GM18867 (cell line): ENCODE measurements around the gene ACSS1.

Experiments
- ATAC-seq: cut with Tn5 transposase; IDR thresholded peaks from one replicate; pipeline ENCODE4 v1.9.1; 2021; ENCODE audit warnings: mild to moderate bottlenecking, moderate library complexity; ENCODE audit not compliant: unreplicated experiment

The ACSS1 gene

DNA sequence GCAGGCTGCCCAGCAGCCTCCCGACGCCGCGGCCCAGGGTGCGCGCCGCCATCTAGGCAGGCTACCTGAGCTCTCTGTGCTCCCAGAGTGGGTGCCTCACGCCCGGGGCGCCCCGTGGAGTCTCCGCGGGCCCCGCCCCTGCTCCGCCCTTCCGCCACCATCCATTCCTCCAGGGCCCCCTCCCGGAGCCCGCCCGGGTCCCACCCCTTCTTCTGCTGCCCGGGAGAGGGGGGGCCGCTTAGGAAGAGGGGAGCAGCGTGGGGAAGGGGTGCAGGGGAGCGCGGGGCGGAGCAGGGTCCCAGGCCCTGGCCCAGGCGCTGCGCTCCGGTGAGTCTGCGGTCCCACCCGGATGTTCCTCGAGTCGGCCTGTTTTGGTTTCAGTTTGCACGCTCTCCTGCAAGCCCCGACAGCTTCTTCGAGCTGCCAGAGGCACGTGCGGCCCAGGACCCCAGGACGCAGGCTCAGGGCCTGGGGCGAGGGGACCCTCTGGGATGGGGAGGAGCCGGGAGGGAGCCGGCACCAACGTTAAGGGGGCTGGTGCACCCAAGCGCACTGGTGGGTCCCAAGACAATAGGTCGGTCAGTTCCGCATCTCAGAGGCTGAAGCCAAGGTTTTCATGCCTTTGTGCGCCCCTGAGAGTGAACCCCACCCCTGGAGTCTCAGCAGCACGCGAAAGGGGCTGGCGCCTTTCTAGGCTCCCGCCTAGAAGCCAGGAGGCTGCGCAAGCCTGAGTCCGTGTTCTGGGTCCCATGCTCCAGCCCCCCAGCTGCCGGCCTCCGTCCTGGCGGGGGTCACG, at the start of gene ACSS1:
TSS of gene ACSS1 (minus strand) at position 89 of the 796 bp plus-strand sequence. CDS start at position 52, 37 bp downstream.
- peak; percentile 65 for ATAC-seq

DNA sequence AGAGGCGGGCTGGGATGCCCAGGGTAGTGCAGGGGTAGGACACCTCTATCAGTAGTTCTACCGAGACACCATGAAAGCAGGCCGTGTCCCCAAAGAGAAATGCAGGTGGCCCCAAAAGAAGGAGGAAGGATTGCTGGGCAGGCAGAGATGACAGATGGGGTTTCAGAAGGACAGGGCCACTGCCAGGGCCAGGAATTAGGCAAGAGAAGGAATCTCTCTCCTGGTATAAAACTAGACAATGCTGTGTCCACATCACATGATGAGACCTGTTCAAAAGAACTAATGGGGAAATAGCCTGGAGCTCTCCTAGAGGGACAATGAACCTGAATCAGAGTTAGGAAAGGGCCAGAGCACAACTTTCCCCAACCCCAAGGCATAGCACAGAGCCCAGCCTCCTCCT, 45.6 kb upstream of the ACSS1 start:
- ATAC-seq = no peak

DNA sequence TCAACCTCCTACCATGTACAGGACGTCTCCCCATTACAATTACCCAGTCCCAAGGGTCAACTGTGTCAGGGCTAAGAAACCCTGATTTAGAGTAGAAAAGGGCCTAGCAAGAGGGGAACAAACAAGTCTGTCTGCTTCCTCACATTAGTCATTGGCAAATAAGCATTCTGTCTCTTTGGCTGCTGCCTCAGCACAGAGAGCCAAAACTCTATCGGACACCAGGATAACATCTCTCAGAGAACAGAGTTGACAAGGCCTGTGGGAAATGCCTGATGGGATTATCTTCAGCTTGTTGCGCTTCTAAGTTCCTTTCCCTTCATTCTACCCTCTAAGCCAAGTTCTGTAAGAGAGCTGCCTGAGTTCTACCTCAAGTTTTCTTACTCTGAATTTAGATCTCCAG, 43.0 kb upstream of the ACSS1 start:
- no peak for ATAC-seq

DNA sequence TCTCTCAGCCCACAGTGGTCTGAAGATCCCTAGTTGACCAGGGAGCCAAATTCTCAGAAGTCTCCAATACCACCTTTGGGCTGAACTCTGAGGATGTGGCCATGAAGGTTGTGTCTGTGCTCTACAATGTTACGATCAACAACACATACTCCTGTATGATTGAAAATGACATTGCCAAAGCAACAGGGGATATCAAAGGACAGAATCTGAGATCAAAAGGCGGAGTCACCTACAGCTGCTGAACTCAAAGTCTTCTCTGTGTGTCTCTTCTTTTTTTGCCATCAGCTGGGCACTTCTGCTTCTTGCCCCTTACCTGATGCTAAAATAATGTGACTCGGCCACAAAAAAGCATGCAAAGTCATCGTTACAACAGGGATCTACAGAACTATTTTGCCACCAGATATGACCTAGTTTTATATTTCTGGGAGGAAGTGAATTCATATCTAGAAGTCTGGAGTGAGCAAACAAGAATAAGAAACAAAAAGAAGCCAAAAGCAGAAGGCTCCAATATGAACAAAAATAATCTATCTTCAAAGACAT, 41.7 kb upstream of the ACSS1 start:
- ATAC-seq = no peak

DNA sequence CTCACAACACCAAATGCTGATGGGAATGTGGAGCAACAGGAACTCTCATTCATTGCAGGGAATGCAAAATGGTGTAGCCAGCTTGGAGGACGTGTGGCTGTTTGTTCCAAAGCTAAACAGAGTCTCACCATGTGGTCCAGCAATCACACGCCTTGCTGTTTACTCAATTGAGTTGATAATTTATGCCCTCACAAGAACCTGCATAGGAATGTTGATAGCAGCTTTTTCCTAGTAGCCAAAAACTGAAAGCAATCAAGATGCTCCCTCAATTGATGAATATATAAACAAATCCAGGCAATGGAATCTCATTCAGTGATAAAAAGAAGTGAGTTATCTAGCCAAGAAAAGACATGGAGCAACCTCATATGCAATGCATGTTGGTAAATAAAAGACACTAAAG, 39.6 kb upstream of the ACSS1 start:
- ATAC-seq = no peak

DNA sequence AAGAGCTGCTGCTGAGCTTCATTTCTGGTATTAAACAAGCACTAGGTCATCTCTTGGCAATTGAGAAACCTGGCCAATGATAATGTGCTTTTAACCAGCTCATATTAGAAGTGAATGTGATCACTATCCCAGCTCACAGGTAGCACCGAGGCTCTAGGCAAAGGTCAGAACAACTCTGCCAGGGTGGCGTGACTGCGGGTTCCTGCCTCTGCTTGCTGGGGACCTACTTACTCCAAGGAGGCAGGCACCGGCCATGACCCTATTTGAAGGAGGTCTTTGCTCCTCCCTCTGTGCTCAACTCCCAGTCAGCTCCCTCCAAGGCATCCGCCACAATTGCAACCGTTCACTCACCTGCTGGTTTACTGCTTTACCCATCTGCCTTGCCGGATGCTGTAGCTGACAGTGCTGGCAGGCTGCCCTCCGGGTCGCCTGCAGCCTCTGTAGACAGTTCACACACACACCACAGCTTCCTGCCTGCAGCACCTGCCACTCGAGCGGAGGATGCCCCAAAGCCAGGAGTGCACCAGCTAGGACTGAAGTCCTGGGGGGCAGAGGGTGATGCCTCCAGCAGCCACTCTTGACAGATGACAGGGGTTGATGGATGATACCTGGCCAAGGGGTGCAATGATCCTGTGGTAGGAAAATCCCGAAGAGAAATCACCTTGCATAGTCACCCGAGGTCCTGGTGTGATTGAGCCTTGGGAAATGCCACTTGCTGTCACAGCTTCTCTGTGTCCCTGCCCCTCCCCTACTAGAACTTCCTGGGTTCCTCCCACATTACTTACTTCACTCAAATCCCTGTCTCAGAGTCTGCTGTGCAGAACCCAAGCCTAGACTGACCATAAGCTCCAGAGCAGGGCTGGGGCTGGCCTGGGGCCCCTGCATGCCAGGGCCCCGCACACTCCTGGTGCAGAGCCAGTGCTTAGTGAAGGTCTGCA, 32.8 kb upstream of the ACSS1 start:
- ATAC-seq = peak; percentile 92

DNA sequence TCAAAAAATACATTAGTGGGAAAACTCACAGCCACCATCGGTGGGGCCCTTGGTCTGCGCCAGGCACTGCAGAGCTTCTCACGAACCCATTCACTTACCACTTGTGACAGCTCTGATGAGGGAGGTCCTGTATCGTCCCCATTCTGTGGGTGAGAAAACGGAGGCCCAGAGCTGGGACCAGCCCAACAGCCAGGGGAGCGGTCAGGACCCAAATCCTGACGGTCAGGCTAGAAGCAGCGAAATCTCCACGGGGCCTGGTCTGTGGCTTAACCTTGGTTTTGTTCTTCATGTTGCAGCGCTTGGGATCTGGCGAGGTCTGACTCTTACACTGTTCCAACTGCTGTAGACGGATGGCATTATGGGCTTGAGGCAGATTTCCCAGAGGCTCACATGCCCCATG, 31.7 kb upstream of the ACSS1 start:
- no peak for ATAC-seq

DNA sequence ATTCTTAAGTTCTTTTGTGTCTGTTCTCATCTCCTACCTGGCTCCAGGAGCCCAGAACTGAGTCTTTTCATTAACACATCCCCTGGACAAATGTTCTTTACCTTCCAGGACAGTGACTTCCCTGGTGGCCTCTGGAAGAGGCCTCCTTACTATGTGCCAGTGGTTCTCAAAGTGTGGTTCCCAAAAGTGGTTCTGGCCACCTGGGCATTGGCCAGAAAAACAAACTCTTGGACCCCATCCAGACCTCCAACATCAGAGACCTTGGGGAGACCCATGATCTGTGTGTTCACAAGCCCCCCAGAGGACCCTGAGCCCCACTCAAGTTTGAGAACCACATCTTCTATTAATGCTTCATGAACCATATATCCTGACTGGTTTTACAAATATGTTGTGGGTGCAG, 31.2 kb upstream of the ACSS1 start:
- no peak for ATAC-seq

DNA sequence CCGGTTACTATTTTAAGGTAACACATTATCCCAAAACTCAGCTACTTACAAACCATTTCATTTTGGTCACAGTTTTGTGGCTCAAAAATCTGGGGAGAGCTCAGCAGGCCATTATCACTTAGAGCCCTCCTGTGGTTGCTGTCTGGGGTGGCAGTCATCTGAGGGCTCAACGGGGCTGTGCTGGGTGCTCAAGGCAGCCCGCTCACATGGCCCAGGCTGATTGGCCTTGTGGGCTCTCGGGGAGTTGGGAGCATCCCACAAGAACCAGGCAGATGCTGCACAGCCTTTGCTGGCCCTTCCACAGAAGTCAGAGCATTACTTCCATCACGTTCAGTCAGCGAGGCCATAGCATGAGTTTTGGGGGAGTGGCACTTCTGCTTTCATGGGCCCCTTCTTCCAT, 30.3 kb upstream of the ACSS1 start:
- ATAC-seq = no peak

DNA sequence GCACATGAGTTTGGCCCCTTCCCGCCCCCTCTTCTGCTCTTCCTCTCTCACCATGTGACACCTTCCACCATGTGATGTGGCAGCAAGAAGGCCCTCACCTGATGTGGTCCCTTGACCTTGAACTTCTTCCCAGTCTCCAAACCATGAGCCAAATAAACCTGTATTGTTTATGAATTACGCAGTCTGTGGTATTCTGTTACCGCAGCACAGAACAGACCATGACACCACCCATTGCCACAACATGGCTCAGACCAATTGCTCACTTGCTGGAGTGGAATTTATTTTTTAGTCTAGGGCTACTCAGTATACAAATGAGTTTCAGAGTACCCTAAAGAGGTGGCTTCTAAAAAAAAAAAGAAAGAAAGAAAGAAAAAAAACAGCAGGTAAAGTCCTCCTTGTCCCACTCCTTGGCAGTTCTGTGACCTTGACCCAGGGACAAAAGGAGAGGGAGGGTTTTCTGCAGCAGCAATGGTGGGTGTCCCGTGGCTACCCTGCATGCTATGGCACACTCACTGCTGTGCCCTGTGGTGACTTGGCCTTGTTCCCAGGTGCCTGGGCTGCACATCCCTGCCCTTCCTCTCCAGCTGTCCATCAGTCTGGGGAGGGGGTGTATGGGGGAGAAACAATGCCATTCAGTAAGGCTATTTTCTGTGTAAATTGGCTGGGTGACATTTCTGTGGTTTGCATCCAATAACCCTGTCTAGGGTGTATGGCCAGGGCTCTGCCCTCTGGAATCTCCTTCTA, 29.4 kb upstream of the ACSS1 start:
- ATAC-seq = no peak

DNA sequence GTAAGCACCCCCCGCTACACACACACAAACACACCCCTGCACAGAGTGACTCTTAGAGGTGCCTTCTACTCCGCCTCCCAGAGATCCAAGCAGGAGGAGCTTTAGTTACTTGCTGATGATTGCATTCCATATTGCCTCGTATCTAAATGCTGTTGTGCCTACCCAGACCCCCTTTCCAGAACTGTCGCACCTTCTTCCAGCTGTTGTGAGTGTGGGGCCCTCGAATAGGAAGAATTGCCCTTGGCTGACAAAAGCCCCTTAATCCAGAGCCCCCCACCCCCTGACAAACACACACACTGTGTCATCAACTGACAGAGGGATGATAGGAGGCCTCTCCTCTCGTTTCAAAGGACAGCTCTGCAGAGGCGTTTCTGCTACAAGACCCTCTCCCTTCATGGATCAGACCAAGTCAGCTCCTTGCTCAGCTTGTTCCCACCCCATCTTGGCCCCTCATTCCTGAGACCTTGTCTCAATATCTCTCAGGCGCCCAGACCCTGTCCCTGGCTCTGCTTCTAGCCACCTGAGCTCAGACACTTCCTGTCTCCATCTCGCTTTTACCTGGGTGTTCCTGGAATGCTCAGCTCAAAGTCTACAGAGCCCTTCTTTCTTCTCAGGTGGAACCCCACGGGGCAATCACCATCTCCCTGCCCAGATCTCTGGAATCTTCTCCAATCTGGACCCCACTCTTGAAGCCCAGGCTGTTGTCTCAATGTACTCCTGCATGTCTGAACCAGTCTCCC, 28.0 kb upstream of the ACSS1 start:
- ATAC-seq = no peak

DNA sequence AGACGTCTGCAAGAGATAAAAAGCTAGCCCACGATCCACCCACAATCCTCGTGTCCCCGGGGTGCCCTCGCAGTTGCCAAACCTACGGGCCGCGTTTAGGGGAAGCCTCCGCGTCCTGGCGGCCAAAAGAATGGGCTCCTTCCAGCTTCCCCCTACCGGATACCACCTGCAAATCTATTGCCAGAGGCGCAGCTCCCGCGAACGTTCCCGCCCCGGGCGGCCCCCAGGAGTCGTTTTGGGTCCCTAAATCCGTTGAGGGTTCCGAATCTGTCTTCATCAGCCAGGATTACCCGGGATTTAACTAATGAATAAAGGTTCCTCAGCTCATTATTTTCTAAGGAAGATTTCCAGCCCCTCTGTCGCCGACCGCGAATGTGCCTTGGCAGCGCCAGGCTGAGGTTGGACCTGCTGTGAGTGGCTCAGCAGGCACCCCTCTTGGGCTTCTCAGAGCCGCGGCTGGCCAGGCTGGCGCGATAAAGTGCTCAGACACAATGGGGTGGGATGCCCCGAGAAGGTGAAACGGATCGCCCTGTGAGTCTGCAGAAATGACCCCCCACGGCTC, 26.8 kb upstream of the ACSS1 start:
- ATAC-seq = no peak

DNA sequence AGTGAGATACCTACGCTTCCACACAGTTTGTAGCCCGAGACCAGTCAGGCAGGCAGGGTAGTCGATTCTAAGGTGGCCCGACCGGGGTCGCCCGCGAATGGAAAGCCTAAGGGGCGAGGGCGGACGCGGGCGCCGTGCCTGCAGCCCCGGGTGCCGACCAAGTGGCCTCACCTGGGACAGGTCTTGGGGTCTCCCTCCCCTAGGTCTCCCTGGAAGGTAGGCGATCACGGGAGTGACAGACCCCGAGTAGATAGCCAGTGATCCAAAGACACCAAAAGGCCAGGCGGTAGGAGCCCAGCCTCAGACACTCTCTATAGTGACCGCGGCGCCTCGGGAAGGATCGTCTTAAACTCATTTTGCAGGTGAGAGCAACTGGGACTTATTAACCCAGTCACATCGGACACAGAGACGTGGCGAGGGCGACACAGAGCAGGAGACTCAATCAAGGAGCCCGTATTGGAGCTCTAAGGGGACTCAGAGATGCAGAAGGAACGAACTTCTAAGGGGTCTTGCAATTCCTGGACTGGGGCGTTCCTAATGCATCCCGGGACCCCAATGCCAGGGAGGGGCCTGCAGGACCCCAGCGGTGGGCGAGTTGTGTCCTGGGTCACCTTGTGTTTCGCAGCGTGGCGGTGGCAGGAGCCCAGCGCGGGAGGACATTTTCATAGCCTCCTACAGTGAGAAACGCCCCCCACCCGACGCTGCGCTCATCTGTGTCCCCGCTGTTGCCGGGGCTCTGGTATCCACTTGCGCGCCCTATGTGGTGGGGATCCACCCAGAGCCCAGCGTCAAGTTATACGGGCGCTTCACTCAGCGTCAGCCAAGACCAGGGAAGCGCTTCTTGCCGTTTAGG, 26.1 kb upstream of the ACSS1 start:
- no peak for ATAC-seq

DNA sequence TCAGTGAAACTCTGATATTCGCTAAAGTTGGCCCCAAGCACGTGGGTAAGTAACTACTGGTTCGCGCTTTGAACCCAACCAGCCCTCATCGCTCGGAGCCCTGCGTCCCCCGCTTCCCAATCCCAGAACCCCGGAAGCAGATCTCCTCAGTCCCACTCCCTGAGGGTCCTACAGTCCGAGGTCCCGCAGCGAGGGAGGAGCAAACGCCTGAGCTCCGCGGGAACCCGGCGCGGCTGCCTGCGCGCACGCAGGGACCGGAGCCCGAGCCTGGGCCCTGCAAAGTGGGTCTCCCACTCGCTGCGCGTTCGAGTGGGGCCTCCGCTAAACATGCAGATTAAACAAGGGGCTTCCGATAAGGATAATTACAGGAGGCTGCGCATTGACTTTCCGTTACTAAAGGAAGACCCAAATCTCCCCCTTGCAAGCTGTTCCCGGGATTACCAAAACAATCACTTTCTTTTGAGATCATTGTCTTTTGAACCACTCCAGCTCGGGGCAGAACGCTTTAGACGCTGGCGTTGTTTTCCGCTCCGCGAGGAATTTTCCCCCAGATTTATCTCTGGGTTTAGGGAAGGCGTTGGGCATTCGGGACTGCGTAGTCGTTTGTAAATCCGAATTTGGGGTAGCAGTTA, 25.3 kb upstream of the ACSS1 start:
- ATAC-seq = no peak

DNA sequence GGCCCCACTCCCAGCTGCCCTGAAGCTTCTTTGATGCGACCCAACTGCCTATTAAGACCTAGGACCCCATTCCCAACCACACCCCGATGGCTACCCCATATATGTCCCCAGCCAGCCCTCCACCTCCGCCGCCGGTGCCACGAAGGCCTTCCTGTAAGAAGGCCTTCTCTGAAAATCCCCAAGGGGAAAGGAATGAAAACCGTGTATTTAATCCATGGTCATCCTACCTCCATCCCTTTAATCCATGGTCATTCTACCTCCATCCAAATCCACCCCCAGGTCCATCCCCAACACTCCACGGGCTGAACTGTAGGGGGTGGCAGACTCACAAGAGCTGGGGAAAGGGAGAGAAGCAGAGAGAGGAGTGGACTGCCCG, 24.5 kb upstream of the ACSS1 start:
- no peak for ATAC-seq

DNA sequence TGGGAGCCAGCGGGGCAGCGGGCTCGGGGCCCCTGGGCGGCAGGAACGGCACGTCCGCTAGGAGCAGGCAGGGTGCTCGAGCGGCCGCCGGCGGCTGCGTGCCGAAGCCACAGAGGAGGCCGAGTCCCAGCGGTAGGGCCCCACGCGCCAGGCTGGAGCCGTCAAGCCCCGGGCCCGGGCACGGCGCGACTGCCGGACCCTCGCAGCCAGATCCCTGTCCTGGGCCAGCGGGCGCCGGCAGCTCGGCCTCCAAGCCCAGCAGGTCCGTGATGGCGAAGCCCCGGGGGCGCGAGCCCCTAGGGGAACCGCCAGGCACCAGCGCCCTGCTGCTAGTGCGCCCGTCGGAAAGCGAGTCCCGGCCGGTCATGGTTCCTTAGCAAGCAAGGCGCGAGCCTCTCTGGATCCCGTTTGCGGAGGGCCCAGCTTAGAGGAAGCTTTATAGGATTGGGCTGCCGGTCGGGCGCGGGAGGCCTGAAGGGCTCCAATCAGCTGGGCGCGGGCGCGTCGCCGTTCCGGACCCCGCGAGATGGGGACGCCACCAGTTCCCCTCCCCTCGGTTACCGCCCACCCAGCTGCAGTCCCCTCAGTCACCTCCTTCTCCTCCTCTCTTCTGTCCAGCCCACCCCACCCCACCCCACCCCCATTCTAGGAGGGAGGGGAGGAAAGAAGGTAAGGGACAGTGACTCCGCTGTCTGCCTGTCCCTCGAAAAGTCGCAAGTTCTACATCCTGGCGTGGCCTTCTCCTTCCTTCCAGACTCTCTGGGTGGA, 24.0 kb upstream of the ACSS1 start, which contains the start of gene VSX1:
TSS of gene VSX1 (minus strand) at position 412 of the 768 bp plus-strand sequence. CDS start at position 367, 45 bp downstream.
- ATAC-seq = no peak

DNA sequence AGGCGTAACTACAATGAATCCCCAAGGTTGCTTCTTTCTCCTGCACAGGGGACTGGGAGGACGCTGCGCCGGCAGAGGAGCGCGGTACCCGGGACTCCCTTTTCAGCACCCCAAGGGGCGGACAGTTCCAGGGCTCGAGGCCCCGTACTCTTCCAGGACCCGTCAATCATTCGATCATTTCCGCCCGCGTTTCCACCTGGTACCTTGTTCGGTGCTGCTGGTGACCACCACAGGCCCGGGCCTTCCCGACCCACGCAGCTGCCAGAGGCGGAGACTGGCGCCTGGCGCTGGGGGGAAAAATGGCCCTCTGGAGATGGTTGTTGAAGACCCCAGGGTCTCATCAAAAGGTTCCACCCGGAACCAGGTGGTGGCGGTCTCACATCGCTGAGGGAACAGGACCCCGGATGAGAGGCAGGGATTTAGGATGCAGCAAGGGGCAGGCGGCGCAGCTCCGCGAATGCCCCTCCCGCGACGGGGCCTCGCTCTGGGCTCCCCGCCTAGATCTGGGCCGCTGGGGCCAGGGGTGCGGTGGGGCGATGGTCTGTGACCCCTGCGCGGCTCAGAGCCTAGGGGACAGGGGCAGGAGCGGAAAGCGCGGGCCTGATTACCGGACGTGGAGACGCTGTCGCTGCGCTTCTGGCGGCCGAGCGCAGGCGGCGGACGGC, 23.3 kb upstream of the ACSS1 start:
- ATAC-seq = no peak
